ENCODE data around the gene TEX48.

Gene TEX48

DNA sequence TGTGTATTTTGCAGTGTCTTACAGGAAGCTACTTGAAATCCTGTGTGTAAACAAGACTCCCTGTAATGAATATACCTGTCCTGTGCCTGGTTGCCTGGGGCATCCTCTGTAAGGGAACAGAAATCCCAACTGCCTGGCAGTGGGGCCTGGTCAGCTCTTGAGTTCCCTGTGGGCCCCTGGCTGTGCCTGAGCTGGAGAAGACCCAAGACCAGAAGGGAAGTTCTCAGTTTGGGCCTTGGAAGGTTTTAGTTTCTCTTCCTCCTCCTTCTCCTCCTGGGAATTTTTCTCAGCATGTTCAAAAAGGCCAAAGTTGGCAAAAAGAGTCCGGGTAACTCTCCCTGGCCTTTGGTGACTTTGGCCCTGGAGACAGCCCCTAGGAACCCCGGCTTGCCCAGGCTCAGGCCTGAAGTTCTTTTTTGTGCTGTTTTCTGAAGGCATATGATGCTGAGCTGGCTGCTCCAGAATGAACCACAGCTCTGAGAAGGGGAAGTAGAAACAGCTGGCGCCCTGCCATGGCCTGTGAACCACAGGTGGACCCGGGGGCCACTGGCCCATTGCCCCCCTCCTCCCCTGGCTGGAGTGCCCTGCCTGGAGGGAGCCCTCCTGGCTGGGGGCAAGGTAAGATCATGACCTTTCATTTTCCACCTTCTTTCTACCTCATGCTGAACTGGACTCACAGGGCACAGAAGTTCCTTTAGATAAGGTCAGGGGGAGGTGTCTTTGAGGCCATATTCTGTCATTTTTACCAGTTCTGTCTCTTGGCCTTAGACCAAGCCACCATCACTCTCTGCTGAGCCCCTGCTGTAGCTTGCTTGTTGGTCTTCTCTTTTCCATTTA is 65.1 kb downstream of the TEX48 start:
- peaks cover 8% of the 10 kb centered on the region for H3K4me1 ChIP-seq (ENCODE audit: insufficient read depth, poor library complexity, severe bottlenecking)
- H3K27ac ChIP-seq (ENCODE audit: poor library complexity, severe bottlenecking) = peak overlapping the region; percentile 15

More for the DNA sequence above, 65.1 kb downstream of the TEX48 start:
- no peaks in the 10 kb centered on the region for H3K27me3 ChIP-seq (ENCODE audit: insufficient read depth, poor library complexity, severe bottlenecking)
- H3K4me3 ChIP-seq (ENCODE audit: severe bottlenecking) = no peak overlapping the region
- TF ChIP-seq, protein P1, sequence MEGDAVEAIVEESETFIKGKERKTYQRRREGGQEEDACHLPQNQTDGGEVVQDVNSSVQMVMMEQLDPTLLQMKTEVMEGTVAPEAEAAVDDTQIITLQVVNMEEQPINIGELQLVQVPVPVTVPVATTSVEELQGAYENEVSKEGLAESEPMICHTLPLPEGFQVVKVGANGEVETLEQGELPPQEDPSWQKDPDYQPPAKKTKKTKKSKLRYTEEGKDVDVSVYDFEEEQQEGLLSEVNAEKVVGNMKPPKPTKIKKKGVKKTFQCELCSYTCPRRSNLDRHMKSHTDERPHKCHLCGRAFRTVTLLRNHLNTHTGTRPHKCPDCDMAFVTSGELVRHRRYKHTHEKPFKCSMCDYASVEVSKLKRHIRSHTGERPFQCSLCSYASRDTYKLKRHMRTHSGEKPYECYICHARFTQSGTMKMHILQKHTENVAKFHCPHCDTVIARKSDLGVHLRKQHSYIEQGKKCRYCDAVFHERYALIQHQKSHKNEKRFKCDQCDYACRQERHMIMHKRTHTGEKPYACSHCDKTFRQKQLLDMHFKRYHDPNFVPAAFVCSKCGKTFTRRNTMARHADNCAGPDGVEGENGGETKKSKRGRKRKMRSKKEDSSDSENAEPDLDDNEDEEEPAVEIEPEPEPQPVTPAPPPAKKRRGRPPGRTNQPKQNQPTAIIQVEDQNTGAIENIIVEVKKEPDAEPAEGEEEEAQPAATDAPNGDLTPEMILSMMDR (IDR thresholded peaks at IDR 0.05; ENCODE audit: poor library complexity, severe bottlenecking) = no peak
- no peaks in the 10 kb centered on the region for H3K9me3 ChIP-seq (ENCODE audit: severe bottlenecking)
- ATAC-seq (ENCODE audit: low read depth) (no peak), DNase-seq (ENCODE audit: low spot score) (no peak)
- H3K36me3 ChIP-seq (ENCODE audit: low read depth) = peaks cover 15% of the 10 kb centered on the region
